ENCODE measurements around the gene ZNF687.
A peak's percentile ranks its signal among the peaks of the same experiment; 100 is the strongest.
"Not testable (repeated sequence)": the region's sequence is repeated elsewhere in the genome, so short reads cannot be mapped to it uniquely, and the experiment has no call there.

ZNF687 gene

GRCh38 chr1:151281969-151282882 is at the start of gene ZNF687:
Gene ZNF687, plus strand, starts transcription at chr1:151282299. Its CDS starts 3,993 bp downstream, at chr1:151286292.
- peak; percentile 100 for DNase-seq (ENCODE audit: low spot score)
- peak; percentile 92 for FAIRE-seq

GRCh38 chr1:151235235-151235634 is 46.9 kb upstream of the ZNF687 start:
- FAIRE-seq (peak; percentile 46), DNase-seq (ENCODE audit: low spot score) (no peak)

GRCh38 chr1:151237678-151238466 is 44.2 kb upstream of the ZNF687 start:
- no peak for FAIRE-seq

GRCh38 chr1:151238467-151238739 is 43.7 kb upstream of the ZNF687 start:
- DNase-seq (ENCODE audit: low spot score) (peak; percentile 74), FAIRE-seq (peak; percentile 91)

More at GRCh38 chr1:151237678-151238466, 44.2 kb upstream of the ZNF687 start:
- no peak for DNase-seq (ENCODE audit: low spot score)

GRCh38 chr1:151242442-151242841 is 39.7 kb upstream of the ZNF687 start:
- DNase-seq (ENCODE audit: low spot score): no peak
- no peak for FAIRE-seq

GRCh38 chr1:151243683-151244216 is 38.3 kb upstream of the ZNF687 start:
- FAIRE-seq: no peak

GRCh38 chr1:151246786-151247185 is 35.3 kb upstream of the ZNF687 start:
- DNase-seq (ENCODE audit: low spot score): no peak
- FAIRE-seq: no peak

More at GRCh38 chr1:151243683-151244216, 38.3 kb upstream of the ZNF687 start:
- no peak for DNase-seq (ENCODE audit: low spot score)

GRCh38 chr1:151251656-151252470 is 30.2 kb upstream of the ZNF687 start:
- peak; percentile 77 for DNase-seq (ENCODE audit: low spot score)

GRCh38 chr1:151254217-151255213 is 27.6 kb upstream of the ZNF687 start, which contains the start of gene PSMD4:
Gene PSMD4, plus strand, starts transcription at chr1:151254734. Its CDS starts 49 bp downstream, at chr1:151254783.
- DNase-seq (ENCODE audit: low spot score) (peak; percentile 92), FAIRE-seq (peak; percentile 83)

More at GRCh38 chr1:151251656-151252470, 30.2 kb upstream of the ZNF687 start:
- peak; percentile 73 for FAIRE-seq

GRCh38 chr1:151255381-151255780 is 26.7 kb upstream of the ZNF687 start:
- FAIRE-seq: no peak

GRCh38 chr1:151259351-151259750 is 22.7 kb upstream of the ZNF687 start:
- no peak for DNase-seq (ENCODE audit: low spot score)
- FAIRE-seq: no peak

More at GRCh38 chr1:151255381-151255780, 26.7 kb upstream of the ZNF687 start:
- no peak for DNase-seq (ENCODE audit: low spot score)

GRCh38 chr1:151265446-151266236 is 16.5 kb upstream of the ZNF687 start:
- no peak for FAIRE-seq
- DNase-seq (ENCODE audit: low spot score): no peak

GRCh38 chr1:151266315-151266714 is 15.8 kb upstream of the ZNF687 start:
- no peak for DNase-seq (ENCODE audit: low spot score)
- no peak for FAIRE-seq

- no peak for DNase-seq (ENCODE audit: low spot score)
- no peak for FAIRE-seq
These were observed 15.3 kb upstream of the ZNF687 start for GRCh38 chr1:151266821-151267220.

GRCh38 chr1:151267760-151268159 is 14.3 kb upstream of the ZNF687 start:
- no peak for FAIRE-seq
- no peak for DNase-seq (ENCODE audit: low spot score)

- peak; percentile 26 for DNase-seq (ENCODE audit: low spot score)
- no peak for FAIRE-seq
These were observed 8.1 kb upstream of the ZNF687 start for GRCh38 chr1:151273924-151274466.

GRCh38 chr1:151275341-151275740 is 6.8 kb upstream of the ZNF687 start:
- not testable (repeated sequence) for DNase-seq (ENCODE audit: low spot score); FAIRE-seq

GRCh38 chr1:151277249-151277648 is 4.8 kb upstream of the ZNF687 start:
- FAIRE-seq: no peak

More at GRCh38 chr1:151277249-151277648, 4.8 kb upstream of the ZNF687 start:
- no peak for DNase-seq (ENCODE audit: low spot score)

Data from RCC 7860 (cell line).